ENCODE measurements around the gene CDC5L. TPM values are rescaled to one million over a fixed set of nuclear protein-coding genes. Genes with fewer than 3 reads are reported as not detected.

The CDC5L gene
- total RNA-seq, 4 donors from 2014 or later, result 16.7 to 20.1 (median 17.3) TPM

DNA sequence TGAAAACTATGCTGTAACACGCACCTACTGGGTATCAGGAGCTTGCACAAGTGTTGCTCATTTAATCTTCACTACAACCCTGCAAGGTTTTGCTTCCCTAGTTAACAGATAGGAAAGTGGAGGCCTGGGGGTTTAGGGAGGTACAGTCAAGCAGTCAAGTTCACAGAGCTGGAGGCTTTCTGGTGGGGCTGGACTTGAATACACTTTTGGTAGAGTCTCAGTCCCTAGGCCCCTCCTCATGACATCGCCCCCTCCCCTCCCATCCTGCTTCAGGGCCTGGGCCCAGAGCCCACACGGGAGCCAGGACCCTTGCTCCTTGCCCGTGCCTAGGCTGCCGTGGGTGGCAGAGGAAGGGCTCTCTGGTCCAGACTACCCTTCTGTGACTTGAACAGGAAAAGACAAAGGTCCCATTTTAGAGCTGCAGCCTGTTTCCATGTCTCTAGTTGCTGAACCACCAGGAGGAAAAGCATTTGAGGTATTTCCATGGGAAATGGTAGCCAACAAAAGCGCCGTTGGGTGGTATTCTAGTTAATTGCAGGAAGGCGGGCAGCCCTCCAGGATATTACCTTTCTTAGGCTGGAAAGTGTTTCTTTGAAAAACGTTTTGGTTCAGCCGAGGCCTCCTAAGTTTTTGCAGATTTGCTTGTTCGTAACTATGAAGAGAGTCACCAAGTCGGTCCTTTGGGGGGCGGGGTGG, 84.9 kb downstream of the CDC5L start:
- peaks cover 0 to 10% (median 0%) of the 10 kb centered on the region in 4 donors for H3K4me1 ChIP-seq
- H3K9me3 ChIP-seq, result no peaks in the 10 kb centered on the region
- no peak overlapping the region for H3K4me3 ChIP-seq
- H3K27me3 ChIP-seq, result no peaks in the 10 kb centered on the region
- H3K36me3 ChIP-seq, result no peaks in the 10 kb centered on the region
- WGBS, 2 donors, result 52 to 54% methylated on average over 13 of the region's 13 CpGs
- no peak for DNase-seq (ENCODE audit: low spot score in 2 of 2)
- TF ChIP-seq EP300 (IDR thresholded peaks at IDR 0.05) (no peak), POLR2A (IDR thresholded peaks at IDR 0.05) (no peak)
- TF ChIP-seq, protein P1, sequence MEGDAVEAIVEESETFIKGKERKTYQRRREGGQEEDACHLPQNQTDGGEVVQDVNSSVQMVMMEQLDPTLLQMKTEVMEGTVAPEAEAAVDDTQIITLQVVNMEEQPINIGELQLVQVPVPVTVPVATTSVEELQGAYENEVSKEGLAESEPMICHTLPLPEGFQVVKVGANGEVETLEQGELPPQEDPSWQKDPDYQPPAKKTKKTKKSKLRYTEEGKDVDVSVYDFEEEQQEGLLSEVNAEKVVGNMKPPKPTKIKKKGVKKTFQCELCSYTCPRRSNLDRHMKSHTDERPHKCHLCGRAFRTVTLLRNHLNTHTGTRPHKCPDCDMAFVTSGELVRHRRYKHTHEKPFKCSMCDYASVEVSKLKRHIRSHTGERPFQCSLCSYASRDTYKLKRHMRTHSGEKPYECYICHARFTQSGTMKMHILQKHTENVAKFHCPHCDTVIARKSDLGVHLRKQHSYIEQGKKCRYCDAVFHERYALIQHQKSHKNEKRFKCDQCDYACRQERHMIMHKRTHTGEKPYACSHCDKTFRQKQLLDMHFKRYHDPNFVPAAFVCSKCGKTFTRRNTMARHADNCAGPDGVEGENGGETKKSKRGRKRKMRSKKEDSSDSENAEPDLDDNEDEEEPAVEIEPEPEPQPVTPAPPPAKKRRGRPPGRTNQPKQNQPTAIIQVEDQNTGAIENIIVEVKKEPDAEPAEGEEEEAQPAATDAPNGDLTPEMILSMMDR (IDR thresholded peaks at IDR 0.05), result no peak
- H3K27ac ChIP-seq, result no peak overlapping the region

DNA sequence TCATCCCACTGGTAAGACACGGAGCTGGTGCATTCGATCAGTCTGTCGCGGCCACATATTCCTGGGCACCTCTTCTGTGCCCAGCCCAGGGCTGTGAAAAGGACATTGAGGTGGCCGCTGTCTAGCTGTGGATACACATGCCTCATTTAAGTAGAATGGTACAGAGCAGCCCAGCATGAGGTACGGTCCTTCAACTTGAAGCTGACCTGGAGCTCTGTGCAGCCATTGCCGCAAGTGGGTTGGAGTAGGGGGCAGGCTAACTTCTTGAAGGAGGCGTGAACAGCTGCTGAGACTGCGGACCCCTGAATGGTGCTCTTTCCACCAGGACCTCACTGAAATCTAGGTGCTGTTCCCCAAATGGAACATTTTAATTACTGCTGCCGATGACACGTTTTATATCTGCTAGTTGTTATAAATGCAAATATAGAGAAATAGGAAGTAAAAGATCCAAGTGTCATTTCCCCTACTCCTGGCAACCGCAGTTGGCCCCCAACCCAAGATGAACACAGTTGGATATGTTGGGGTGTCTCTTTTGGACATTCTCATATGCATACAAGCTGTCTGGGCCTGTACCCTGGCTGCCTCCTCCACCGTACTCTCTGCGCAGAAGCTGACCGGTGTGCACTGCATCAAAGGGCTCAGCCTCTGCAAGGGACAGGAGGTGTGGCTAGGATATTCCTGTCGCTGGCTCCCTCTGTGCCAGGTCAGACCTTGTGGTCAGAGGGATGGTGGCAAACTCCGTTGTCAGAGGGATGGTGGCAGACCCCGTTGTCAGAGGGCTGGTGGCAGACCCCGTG, 86.1 kb downstream of the CDC5L start:
- Histone ChIP-seq H3K4me1 (peaks cover 0 to 18% (median 0%) of the 10 kb centered on the region in 4 donors), H3K27ac (no peak overlapping the region), H3K36me3 (no peaks in the 10 kb centered on the region), H3K9me3 (no peaks in the 10 kb centered on the region), H3K27me3 (no peaks in the 10 kb centered on the region), H3K4me3 (no peak overlapping the region)
- WGBS, 2 donors, result 83 to 87% methylated on average over 19 of the region's 19 CpGs
- TF ChIP-seq, protein P1 (IDR thresholded peaks at IDR 0.05), result no peak
- TF ChIP-seq EP300 (IDR thresholded peaks at IDR 0.05), result no peak
- TF ChIP-seq POLR2A (IDR thresholded peaks at IDR 0.05), result no peak
- DNase-seq (ENCODE audit: low spot score in 2 of 2), result no peak

DNA sequence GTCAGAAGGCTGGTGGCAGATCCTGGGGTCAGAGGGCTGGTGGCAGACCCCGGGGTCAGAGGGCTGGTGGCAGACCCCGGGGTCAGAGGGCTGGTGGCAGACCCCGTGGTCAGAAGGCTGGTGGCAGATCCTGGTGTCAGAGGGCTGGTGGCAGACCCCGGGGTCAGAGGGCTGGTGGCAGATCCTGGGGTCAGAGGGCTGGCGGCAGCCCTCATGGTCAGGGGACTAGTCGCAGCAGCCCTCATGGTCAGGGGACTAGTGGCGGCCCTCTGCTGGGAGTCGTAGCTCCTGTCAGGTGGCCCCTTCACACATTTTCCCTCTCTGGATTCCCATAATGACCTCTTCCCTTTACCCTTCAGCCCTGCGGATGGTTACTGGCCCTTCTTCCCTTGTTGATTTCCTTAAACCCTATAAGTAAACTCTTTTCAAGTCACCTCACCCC, 86.7 kb downstream of the CDC5L start:
- no peak overlapping the region for H3K27ac ChIP-seq
- H3K27me3 ChIP-seq, result no peaks in the 10 kb centered on the region
- H3K36me3 ChIP-seq, result no peaks in the 10 kb centered on the region
- H3K4me3 ChIP-seq, result no peak overlapping the region
- no peak for DNase-seq (ENCODE audit: low spot score in 2 of 2)
- H3K9me3 ChIP-seq, result no peaks in the 10 kb centered on the region
- 78 to 82% methylated on average over 9 of the region's 9 CpGs for WGBS, 2 donors
- TF ChIP-seq POLR2A (IDR thresholded peaks at IDR 0.05), result no peak
- peaks cover 0 to 25% (median 0%) of the 10 kb centered on the region in 4 donors for H3K4me1 ChIP-seq

DNA sequence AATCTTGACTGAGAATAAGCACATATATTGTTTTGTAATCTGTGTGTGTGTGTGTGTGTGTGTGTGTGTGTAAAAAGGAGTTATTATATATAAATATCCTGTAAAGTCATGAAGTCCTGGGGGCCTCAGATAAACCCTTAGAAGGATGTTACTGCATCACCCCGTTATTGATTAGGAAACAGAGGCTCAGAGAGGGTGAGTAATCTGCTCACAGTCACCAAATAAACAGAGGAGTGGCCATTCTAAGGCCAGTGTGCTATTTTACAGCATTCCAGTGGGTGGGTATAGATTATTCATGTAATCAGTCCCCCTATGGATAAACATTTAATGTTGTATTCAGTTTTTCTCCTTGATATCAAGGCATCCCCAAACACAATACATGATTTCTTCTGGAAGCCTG, 87.1 kb downstream of the CDC5L start:
- H3K27me3 ChIP-seq, result no peaks in the 10 kb centered on the region
- no peak for DNase-seq (ENCODE audit: low spot score in 2 of 2)
- H3K36me3 ChIP-seq, result no peaks in the 10 kb centered on the region
- WGBS, 2 donors, result 61 to 68% methylated on average over 1 of the region's 1 CpG
- TF ChIP-seq EP300 (IDR thresholded peaks at IDR 0.05) (no peak), POLR2A (IDR thresholded peaks at IDR 0.05) (no peak)
- TF ChIP-seq, protein P1 (IDR thresholded peaks at IDR 0.05), result no peak
- H3K27ac ChIP-seq, result no peak overlapping the region
- peaks cover 0 to 29% (median 2%) of the 10 kb centered on the region in 4 donors for H3K4me1 ChIP-seq
- no peaks in the 10 kb centered on the region for H3K9me3 ChIP-seq
- H3K4me3 ChIP-seq, result no peak overlapping the region

DNA sequence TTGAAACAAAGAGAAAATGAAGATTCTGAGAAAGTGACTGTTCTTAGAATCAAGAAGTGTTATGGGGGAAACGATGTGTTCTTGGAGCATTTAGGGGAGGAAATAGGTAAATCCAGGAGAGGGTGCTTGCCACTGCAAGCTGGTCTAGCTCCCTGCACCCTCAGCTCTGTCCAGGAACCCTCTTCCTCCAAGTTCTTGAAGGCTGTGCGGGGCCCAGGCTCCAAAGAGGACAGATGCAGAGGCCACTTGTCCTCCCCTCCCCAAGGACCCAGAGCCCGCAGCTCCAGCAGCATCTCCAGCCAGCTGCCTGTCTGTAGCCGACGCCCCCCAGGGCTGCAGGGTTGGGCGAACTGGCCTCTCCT, 87.9 kb downstream of the CDC5L start:
- no peak for DNase-seq (ENCODE audit: low spot score in 2 of 2)
- no peaks in the 10 kb centered on the region for H3K27me3 ChIP-seq
- 27 to 49% methylated on average over 2 to 6 of the region's 6 CpGs for WGBS, 2 donors
- no peak overlapping the region for H3K27ac ChIP-seq
- H3K9me3 ChIP-seq, result no peaks in the 10 kb centered on the region
- H3K4me3 ChIP-seq, result no peak overlapping the region
- TF ChIP-seq POLR2A (IDR thresholded peaks at IDR 0.05) (no peak), EP300 (IDR thresholded peaks at IDR 0.05) (no peak)
- TF ChIP-seq, protein P1 (IDR thresholded peaks at IDR 0.05), result no peak
- H3K4me1 ChIP-seq, result peaks cover 0 to 37% (median 2%) of the 10 kb centered on the region in 4 donors
- no peaks in the 10 kb centered on the region for H3K36me3 ChIP-seq

Data from tibial nerve (tissue), 4 donors.